Activated naive CD8-positive, alpha-beta T cell (primary cell): Measurements from ENCODE around the gene DET1.
"Not testable (repeated sequence)": the region's sequence is repeated elsewhere in the genome, so short reads cannot be mapped to it uniquely, and the experiment has no call there.

Source experiments
- H3K27ac Mint-ChIP-seq: one replicate; pipeline ENCODE4 v1.8.0; 2021; ENCODE audit warnings: mixed read lengths
- H3K27me3 Mint-ChIP-seq: one replicate; pipeline ENCODE4 v1.8.0; 2021; ENCODE audit warnings: mixed read lengths
- H3K36me3 Mint-ChIP-seq: one replicate; pipeline ENCODE4 v1.8.0; 2021; ENCODE audit warnings: mixed read lengths
- H3K4me1 Mint-ChIP-seq: one replicate; pipeline ENCODE4 v1.8.0; 2021; ENCODE audit warnings: low read depth, mixed read lengths
- H3K4me3 Mint-ChIP-seq: one replicate; pipeline ENCODE4 v1.8.0; 2021; ENCODE audit warnings: mild to moderate bottlenecking, mixed read lengths
- H3K9me3 Mint-ChIP-seq: one replicate; pipeline ENCODE4 v1.8.0; 2021; ENCODE audit warnings: low read depth, mixed read lengths

Gene DET1

DNA sequence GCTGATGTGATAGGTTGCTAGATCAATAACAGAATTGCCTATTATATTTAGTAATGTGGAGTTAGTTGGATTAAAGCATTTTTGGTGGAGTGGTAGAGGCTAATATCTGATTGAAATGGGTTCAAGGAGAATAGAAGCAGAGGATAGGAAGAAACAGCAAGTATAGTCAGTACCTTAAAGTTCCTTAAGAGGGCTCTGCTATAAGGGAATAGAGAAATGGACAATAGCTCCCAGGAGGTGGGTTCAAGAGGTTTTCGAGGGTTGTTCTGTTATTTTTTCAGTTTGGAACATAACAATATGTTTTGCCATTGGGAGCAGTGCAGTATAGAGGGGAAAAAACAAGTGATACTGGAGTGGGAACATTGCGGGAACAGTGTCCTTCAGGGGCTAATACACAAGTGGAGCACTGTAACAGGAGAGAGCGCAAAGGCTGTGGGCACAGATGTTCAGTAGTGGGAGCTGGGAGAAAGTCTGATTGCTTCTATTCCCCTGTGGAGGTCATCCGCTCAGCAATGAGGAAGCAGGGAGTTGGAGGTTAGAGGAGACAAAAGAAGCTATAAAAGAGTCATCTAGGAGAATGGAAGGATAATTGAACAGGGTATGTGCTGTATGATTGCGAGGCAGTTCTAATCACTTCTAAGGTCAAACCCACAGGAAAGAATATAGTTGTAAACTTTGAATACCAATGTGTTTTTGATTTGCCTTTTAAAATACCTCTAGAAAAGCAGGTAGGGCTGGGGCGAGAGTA is 75.7 kb downstream of the DET1 start:
- H3K36me3 Mint-ChIP-seq: peaks cover 5% of the 10 kb centered on the region
- H3K4me3 Mint-ChIP-seq: no peak overlapping the region
- no peaks in the 10 kb centered on the region for H3K27me3 Mint-ChIP-seq
- peaks cover 22% of the 10 kb centered on the region for H3K4me1 Mint-ChIP-seq
- no peak overlapping the region for H3K27ac Mint-ChIP-seq
- no peaks in the 10 kb centered on the region for H3K9me3 Mint-ChIP-seq

- no peak overlapping the region for H3K27ac Mint-ChIP-seq
- no peaks in the 10 kb centered on the region for H3K9me3 Mint-ChIP-seq
- peaks cover 3% of the 10 kb centered on the region for H3K36me3 Mint-ChIP-seq
- H3K4me3 Mint-ChIP-seq: peak overlapping the region; percentile 96
- H3K27me3 Mint-ChIP-seq: no peaks in the 10 kb centered on the region
- peaks cover 29% of the 10 kb centered on the region for H3K4me1 Mint-ChIP-seq
These were observed 77.2 kb downstream of the DET1 start for GRCh38 chr15:88469321-88469720.

DNA sequence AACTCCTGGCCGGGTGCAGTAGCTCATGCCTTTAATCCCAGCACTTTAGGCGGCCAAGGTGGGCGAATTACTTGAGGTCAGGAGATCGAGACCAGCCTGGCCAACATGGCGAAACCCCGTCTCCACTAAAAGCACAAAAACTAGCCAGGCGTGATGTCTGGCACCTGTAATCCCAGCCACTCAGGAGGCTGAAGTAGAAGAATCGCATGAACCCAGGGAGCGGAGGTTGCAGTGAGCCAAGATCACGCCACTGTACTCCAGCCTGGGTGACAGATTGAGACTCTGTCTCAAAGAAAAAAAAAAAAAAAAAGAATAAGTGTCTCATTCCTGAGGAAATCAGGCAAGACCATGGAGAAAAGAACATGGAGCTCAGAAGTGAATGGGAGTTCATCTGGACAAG is 77.8 kb downstream of the DET1 start:
- H3K4me1 Mint-ChIP-seq: peaks cover 33% of the 10 kb centered on the region
- H3K27me3 Mint-ChIP-seq, H3K36me3 Mint-ChIP-seq, H3K9me3 Mint-ChIP-seq: not testable (repeated sequence)
- peak overlapping the region; percentile 96 for H3K4me3 Mint-ChIP-seq
- H3K27ac Mint-ChIP-seq: peak overlapping the region; percentile 99

DNA sequence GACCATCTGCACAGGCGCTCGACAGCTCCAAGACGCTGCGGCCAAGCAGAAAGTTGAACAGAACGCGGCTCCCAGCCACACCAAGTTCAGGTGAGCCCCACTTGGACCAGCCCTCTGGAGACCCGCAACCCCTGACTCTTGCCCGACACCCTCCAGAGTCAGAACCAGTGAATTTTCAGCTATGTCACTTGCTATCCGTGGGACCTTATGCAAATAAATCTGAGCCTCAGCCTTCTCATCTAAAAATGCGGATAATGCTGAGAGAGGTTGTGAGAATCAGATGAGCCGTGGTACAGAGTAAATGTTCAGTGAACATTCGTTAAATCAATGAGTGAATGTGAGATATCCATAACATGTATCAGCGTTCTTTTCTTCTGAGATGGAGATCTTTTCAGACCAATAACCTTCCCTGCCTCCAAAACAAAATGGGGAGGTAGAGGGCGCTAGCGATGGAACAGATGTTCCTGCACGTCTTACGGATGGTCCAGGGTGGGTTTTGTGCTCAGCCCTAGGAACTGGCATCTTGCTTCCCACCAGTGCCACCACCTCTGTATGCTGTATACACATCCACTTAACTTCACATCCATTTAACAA is 78.4 kb downstream of the DET1 start:
- Mint-ChIP-seq H3K4me3 (peak overlapping the region; percentile 96), H3K4me1 (peaks cover 35% of the 10 kb centered on the region), H3K9me3 (no peaks in the 10 kb centered on the region), H3K27ac (peak overlapping the region; percentile 99), H3K27me3 (no peaks in the 10 kb centered on the region), H3K36me3 (peaks cover 6% of the 10 kb centered on the region)

- Mint-ChIP-seq H3K27ac (peak within 1 kb of the TSS; percentile 99), H3K36me3 (peaks cover 6% of the 10 kb centered on the region), H3K4me1 (peaks cover 34% of the 10 kb centered on the region), H3K4me3 (peak within 1 kb of the TSS; percentile 96), H3K9me3 (no peaks in the 10 kb centered on the region), H3K27me3 (no peaks in the 10 kb centered on the region)
These were observed 79.2 kb downstream of the DET1 start, which contains the start of the genes MRPL46 and MRPS11 for GRCh38 chr15:88467073-88467934. Gene MRPL46 (minus strand): TSS chr15:88467388. CDS start chr15:88467377, 11 bp downstream. Gene MRPS11 (plus strand): TSS chr15:88467708. CDS start chr15:88467718, 10 bp downstream.

GRCh38 chr15:88465633-88466224 is 80.8 kb downstream of the DET1 start:
- H3K27ac Mint-ChIP-seq: peak overlapping the region; percentile 99

GRCh38 chr15:88463870-88464532 is 82.5 kb downstream of the DET1 start:
- H3K27ac Mint-ChIP-seq: peak overlapping the region; percentile 2
- peaks cover 31% of the 10 kb centered on the region for H3K4me1 Mint-ChIP-seq
- H3K9me3 Mint-ChIP-seq: no peaks in the 10 kb centered on the region
- no peak overlapping the region for H3K4me3 Mint-ChIP-seq
- no peaks in the 10 kb centered on the region for H3K27me3 Mint-ChIP-seq
- peaks cover 3% of the 10 kb centered on the region for H3K36me3 Mint-ChIP-seq

More at GRCh38 chr15:88465633-88466224, 80.8 kb downstream of the DET1 start:
- no peaks in the 10 kb centered on the region for H3K9me3 Mint-ChIP-seq
- H3K4me1 Mint-ChIP-seq: peaks cover 31% of the 10 kb centered on the region
- H3K27me3 Mint-ChIP-seq: no peaks in the 10 kb centered on the region
- H3K4me3 Mint-ChIP-seq: peak overlapping the region; percentile 96
- peaks cover 3% of the 10 kb centered on the region for H3K36me3 Mint-ChIP-seq
